ENCODE data around the gene ACOXL. TPM values are rescaled to one million over a fixed set of nuclear protein-coding genes. Genes with fewer than 3 reads are reported as not detected.
A peak's percentile ranks its signal among the peaks of the same experiment; 100 is the strongest.

ACOXL gene
- polyA plus RNA-seq, 3 donors = 0.35 TPM; not detected in 2

DNA sequence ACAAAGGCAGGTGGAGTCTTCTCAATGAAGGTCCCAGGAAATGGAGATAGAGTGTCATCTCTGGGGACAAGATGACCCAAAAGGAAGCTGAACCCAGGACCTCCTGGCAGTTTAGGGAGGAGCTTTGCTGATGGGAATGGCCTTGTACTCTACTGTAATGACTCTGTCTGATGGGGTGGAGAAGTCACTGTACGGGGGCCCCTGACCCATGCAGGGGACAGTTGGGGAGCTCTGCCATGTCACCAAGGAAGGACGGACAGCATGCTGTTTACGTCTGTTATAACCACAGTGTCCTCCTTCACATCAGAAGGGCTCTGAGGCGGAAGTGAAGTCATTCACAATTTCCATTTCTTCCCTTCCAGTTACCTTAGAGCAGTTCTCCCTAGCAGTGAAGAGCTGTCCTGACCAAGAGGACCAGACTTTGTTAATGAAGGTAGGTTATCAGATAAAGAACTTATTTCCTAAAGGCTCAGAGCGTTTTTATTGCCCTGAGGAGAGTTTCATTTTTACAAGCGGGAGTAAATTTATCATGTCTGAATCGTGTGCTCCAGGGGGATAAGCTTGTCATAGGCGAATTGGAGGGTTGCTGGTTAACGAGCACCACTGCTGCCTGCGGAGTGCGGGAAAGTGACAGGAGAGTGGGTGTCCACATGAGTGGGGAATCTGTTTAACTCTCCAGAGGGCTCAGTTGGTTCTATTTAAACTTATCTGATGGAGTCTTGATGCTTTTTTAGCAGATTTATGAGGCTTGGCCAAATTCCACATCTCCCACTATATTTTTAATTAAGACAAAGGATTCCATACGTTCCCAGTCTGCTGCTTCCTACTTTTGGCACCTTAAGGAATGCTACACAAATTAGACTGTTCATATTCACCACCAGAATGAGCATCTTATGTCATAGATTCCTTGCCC is 316.7 kb downstream of the ACOXL start:
- no peak overlapping the region for H3K4me3 ChIP-seq (replicated peaks in 1 of 3; ENCODE audit: low read depth in 2 of 3, low read length in 3 of 3)
- H3K27me3 Mint-ChIP-seq (ENCODE audit: low read depth in 3 of 3) = peaks cover 3 to 6% (median 5%) of the 10 kb centered on the region in 3 donors
- H3K9ac ChIP-seq (ENCODE audit: insufficient read depth, low read length, poor library complexity, severe bottlenecking) = no peak overlapping the region
- TF ChIP-seq, protein P1, sequence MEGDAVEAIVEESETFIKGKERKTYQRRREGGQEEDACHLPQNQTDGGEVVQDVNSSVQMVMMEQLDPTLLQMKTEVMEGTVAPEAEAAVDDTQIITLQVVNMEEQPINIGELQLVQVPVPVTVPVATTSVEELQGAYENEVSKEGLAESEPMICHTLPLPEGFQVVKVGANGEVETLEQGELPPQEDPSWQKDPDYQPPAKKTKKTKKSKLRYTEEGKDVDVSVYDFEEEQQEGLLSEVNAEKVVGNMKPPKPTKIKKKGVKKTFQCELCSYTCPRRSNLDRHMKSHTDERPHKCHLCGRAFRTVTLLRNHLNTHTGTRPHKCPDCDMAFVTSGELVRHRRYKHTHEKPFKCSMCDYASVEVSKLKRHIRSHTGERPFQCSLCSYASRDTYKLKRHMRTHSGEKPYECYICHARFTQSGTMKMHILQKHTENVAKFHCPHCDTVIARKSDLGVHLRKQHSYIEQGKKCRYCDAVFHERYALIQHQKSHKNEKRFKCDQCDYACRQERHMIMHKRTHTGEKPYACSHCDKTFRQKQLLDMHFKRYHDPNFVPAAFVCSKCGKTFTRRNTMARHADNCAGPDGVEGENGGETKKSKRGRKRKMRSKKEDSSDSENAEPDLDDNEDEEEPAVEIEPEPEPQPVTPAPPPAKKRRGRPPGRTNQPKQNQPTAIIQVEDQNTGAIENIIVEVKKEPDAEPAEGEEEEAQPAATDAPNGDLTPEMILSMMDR (IDR thresholded peaks at IDR 0.05) = no peak
- H3K4me1 Mint-ChIP-seq = peaks cover 10% of the 10 kb centered on the region
- H3K4me1 ChIP-seq (ENCODE audit: control insufficient read depth in 1 of 2, insufficient read depth in 2 of 2, low read length in 2 of 2) = peaks cover 3 to 4% of the 10 kb centered on the region in 2 donors
- peaks cover 10 to 14% of the 10 kb centered on the region in 2 donors for H3K9me3 ChIP-seq (replicated peaks in 1 of 2; ENCODE audit: control insufficient read depth in 1 of 2, insufficient read depth in 1 of 2, low read length in 2 of 2)
- H3K4me2 ChIP-seq (replicated peaks; ENCODE audit: extremely low read depth, low read length, poor library complexity, severe bottlenecking) = no peak overlapping the region
- WGBS (ENCODE audit: insufficient coverage) = 88% methylated on average over 7 of the region's 12 CpGs
- no peak overlapping the region for H3K4me3 Mint-ChIP-seq
- H4K20me1 ChIP-seq (ENCODE audit: insufficient read depth, low read length) = no peaks in the 10 kb centered on the region
- H3K36me3 Mint-ChIP-seq = peaks cover 8 to 16% of the 10 kb centered on the region in 2 donors
- H2AFZ ChIP-seq (ENCODE audit: insufficient read depth, low read depth, low read length, poor library complexity, severe bottlenecking) = no peak overlapping the region
- intact Hi-C loops (cut with micrococcal nuclease) = no loop called here
- no peaks in the 10 kb centered on the region for H3K79me2 ChIP-seq (ENCODE audit: insufficient read depth, low read length)
- no peak overlapping the region for H3K27ac Mint-ChIP-seq
- no peak overlapping the region for H3K27ac ChIP-seq (ENCODE audit: low read depth in 1 of 2, low read length in 2 of 2)
- DNase-seq = no peak
- H3K27me3 ChIP-seq (ENCODE audit: control insufficient read depth in 2 of 2, insufficient read depth in 2 of 2, low read length in 2 of 2) = no peaks in the 10 kb centered on the region
- H3K36me3 ChIP-seq (replicated peaks in 1 of 2; ENCODE audit: control insufficient read depth in 1 of 2, insufficient read depth in 2 of 2, low read length in 2 of 2) = no peaks in the 10 kb centered on the region
- H3K9me3 Mint-ChIP-seq = peaks cover 12 to 18% (median 14%) of the 10 kb centered on the region in 7 donors

DNA sequence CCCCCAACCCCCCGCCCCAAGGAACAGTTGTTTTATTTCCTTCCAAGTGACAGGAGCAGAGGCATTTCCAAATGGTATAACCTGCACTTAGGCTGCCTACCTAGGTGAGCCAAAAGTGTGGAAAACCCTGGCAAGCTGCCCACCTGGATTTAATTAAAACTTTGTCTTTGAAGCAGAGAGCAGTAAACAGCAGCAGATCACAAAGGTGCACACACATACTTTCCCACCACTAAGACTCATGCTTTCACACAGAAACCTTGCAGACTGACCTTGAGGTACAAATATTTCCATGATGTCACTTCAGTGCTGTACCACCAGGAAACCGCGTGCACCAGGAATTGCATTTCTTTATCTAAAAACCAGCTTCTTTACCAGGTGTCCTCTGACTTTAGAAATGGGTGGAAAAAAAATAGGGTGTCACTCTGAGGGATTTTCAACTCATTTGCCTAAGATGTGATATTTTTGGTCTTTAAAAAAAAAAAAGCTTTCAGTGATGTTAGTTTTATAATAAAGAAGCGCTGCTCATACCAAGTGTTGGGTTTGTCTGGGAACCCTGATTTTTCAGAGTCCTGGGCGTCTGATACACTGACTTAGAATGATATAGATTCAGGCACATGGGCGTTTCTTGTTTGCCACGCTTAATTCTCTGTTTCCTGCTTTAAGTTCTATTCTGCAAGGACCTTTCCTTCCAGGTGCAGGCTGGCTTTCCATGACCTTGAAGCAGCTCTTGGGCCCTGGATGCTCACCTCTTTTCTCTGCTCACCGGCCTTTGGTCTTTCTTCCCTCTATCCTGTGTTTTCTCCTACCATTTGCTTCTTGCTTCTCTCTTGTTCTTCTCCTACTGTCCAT is 317.6 kb downstream of the ACOXL start:
- no peak for DNase-seq
- Histone ChIP-seq H3K9ac (ENCODE audit: insufficient read depth, low read length, poor library complexity, severe bottlenecking) (no peak overlapping the region), H3K27me3 (ENCODE audit: control insufficient read depth in 2 of 2, insufficient read depth in 2 of 2, low read length in 2 of 2) (no peaks in the 10 kb centered on the region), H3K9me3 (replicated peaks in 1 of 2; ENCODE audit: control insufficient read depth in 1 of 2, insufficient read depth in 1 of 2, low read length in 2 of 2) (peaks cover 10 to 14% of the 10 kb centered on the region in 2 donors), H3K36me3 (replicated peaks in 1 of 2; ENCODE audit: control insufficient read depth in 1 of 2, insufficient read depth in 2 of 2, low read length in 2 of 2) (no peaks in the 10 kb centered on the region), H3K4me2 (replicated peaks; ENCODE audit: extremely low read depth, low read length, poor library complexity, severe bottlenecking) (no peak overlapping the region), H4K20me1 (ENCODE audit: insufficient read depth, low read length) (no peaks in the 10 kb centered on the region), H3K4me3 (replicated peaks in 1 of 3; ENCODE audit: low read depth in 2 of 3, low read length in 3 of 3) (no peak overlapping the region), H3K27ac (ENCODE audit: low read depth in 1 of 2, low read length in 2 of 2) (no peak overlapping the region), H2AFZ (ENCODE audit: insufficient read depth, low read depth, low read length, poor library complexity, severe bottlenecking) (no peak overlapping the region), H3K4me1 (ENCODE audit: control insufficient read depth in 1 of 2, insufficient read depth in 2 of 2, low read length in 2 of 2) (no peaks in the 10 kb centered on the region), H3K79me2 (ENCODE audit: insufficient read depth, low read length) (no peaks in the 10 kb centered on the region)
- peak overlapping the region in 2 of 7 donors; percentile 10 to 16 for H3K27ac Mint-ChIP-seq
- TF ChIP-seq, protein P1 (IDR thresholded peaks at IDR 0.05) = no peak
- H3K4me1 Mint-ChIP-seq = peaks cover 5% of the 10 kb centered on the region
- intact Hi-C loops (cut with micrococcal nuclease) = no loop called here
- H3K9me3 Mint-ChIP-seq = peaks cover 12 to 18% (median 14%) of the 10 kb centered on the region in 7 donors
- H3K4me3 Mint-ChIP-seq = no peak overlapping the region
- peaks cover 3 to 6% (median 6%) of the 10 kb centered on the region in 3 donors for H3K27me3 Mint-ChIP-seq (ENCODE audit: low read depth in 3 of 3)
- WGBS (ENCODE audit: insufficient coverage) = 94% methylated on average over 5 of the region's 8 CpGs
- peaks cover 8 to 16% of the 10 kb centered on the region in 2 donors for H3K36me3 Mint-ChIP-seq
